ENCODE measurements around the gene YBEY.

Gene YBEY

DNA sequence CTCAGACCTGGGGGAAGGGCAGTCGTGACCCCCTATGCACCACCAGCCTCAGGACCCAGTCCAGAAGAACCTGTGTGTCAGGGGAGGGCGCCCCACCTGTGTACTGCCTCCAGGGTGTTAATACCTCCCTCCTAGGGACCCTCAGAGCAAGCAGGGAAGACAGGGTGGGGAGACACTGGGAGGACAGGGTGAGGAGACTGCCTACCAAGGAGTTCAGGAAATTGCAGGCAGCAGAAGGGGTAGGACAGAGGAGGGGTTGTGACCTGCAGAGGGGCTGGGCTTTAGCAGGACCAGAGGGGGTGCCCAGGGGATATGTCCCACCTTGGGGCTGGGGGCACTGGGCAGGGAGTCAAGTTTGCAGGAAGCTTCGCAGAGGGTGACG is 32.3 kb downstream of the YBEY start:
- no peak overlapping the region for H3K4me3 ChIP-seq (ENCODE audit: low read depth, low read length)
- in situ Hi-C loops (cut with HindIII; ENCODE audit: low sequenced_read_pairs), result no loop called here
- TF ChIP-seq, protein P1, sequence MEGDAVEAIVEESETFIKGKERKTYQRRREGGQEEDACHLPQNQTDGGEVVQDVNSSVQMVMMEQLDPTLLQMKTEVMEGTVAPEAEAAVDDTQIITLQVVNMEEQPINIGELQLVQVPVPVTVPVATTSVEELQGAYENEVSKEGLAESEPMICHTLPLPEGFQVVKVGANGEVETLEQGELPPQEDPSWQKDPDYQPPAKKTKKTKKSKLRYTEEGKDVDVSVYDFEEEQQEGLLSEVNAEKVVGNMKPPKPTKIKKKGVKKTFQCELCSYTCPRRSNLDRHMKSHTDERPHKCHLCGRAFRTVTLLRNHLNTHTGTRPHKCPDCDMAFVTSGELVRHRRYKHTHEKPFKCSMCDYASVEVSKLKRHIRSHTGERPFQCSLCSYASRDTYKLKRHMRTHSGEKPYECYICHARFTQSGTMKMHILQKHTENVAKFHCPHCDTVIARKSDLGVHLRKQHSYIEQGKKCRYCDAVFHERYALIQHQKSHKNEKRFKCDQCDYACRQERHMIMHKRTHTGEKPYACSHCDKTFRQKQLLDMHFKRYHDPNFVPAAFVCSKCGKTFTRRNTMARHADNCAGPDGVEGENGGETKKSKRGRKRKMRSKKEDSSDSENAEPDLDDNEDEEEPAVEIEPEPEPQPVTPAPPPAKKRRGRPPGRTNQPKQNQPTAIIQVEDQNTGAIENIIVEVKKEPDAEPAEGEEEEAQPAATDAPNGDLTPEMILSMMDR (IDR thresholded peaks at IDR 0.05; ENCODE audit: low read depth, low read length), result no peak
- DNase-seq (ENCODE audit: low read depth, low spot score), result no peak

DNA sequence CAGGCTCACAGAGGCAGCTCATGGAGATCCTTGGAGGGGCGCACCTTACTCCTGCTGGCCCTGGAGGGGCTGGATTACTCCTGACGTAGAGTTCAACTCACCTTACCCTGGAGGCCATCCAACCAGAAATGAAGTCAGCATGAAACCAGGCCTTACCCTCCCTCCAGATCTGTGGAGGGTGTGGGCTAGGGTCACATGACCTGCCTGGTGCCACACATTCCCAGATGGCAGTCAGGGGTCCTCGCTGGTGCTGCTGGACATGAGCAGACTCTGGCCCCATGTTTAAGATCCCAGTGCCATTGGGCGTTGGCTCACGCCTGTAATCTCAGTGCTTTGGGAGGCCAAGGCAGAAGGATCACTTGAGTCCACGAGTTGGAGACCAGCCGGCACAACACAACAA is 33.0 kb downstream of the YBEY start:
- no peak overlapping the region for H3K4me3 ChIP-seq (ENCODE audit: low read depth, low read length)
- in situ Hi-C loops (cut with HindIII; ENCODE audit: low sequenced_read_pairs), result no loop called here
- TF ChIP-seq, protein P1 (IDR thresholded peaks at IDR 0.05; ENCODE audit: low read depth, low read length), result no peak
- no peak for DNase-seq (ENCODE audit: low read depth, low spot score)

DNA sequence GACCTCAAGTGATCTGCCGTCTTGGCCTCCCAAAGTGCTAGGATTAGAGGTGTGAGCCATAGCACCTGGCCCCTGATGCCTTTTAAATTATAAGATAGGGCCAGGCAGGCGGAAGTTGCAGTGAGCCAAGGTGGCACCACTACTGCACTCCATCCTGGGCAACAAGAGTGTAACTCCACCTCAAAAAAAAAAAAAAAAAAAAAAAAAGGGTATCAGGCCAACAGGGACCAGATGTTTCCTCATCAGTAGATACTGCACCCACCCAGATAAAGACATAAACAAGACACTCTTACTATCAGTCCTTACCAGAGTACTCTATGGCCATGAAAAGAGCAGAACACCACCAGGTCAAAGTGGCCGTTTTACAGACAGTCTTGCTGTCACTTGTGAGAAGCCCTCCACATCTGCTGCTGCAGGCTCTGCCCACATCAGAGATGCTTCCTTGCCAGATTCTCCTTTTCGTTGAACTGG is 34.2 kb downstream of the YBEY start:
- H3K4me3 ChIP-seq (ENCODE audit: low read depth, low read length), result no peak overlapping the region
- in situ Hi-C loops (cut with HindIII; ENCODE audit: low sequenced_read_pairs), result no loop called here
- TF ChIP-seq, protein P1 (IDR thresholded peaks at IDR 0.05; ENCODE audit: low read depth, low read length), result no peak
- DNase-seq (ENCODE audit: low read depth, low spot score), result no peak

DNA sequence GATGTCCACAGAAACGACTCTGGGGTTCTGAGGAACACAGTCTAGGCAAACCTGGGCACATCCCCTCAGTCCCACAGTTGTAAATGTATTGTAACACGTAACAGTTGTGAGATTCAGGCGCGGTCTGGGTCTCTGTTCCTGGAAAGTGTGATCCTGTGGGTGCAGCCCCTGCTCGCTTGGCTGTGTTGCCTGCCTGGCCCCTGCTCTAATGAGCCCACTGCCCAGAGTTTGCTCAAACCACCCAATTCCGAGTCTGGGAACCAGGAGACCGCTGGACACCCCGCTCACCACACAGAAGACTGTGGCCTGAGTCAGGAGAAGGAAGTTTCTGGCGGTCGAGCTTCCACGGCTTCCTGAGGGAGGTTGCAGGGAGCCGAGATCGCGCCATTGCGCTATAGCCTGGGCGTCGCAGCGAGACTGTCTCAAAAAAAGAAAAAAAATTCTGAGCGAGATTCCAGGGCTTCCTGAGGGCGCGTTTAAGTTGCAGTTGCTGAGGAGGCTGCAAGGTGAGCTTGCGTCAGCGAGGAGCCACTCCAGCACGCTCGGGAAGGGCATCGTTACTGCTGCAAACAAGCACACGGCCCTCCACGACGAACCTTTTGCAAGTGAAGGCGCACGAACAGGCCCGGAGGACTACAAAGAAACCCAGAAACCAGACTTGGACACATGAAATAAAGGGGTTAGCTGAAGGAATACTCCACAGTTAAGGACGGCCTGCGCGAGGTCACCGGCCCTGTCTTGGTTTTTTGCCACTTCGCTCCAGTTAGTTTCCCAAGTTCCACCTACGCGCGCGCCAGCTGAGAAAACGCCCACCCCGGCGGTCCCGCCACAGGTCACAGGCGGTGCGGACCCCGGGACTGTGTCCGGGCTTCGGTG is 36.4 kb downstream of the YBEY start:
- TF ChIP-seq, protein P1 (IDR thresholded peaks at IDR 0.05; ENCODE audit: low read depth, low read length), result no peak
- in situ Hi-C loops (cut with HindIII; ENCODE audit: low sequenced_read_pairs), result no loop called here
- peak; percentile 46 for DNase-seq (ENCODE audit: low read depth, low spot score)
- peak overlapping the region; percentile 76 for H3K4me3 ChIP-seq (ENCODE audit: low read depth, low read length)

DNA sequence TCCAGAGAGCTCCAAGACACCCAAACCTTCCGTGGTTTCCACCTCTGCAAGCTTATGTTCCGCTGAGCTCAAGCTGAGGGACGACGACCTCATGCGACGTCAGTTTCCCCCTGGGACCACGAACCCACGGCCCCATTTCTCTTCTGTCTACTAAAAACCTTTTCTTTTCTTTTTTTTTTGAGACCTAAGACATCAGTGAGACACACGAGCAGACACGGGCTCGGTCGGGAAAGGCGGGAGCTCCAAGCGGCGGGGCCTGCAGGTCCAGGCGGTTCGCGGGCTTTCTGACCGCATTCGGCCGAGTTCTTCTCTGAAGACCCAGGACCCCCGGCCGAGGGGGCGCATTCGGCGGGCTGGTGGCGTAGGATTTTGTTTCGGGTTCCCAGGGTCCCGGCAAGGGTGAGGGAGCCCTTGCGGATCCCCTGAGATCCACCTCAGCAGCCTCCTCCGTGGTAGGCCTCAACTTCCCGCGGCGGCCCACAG is 37.1 kb downstream of the YBEY start:
- DNase-seq (ENCODE audit: low read depth, low spot score), result no peak
- in situ Hi-C loops (cut with HindIII; ENCODE audit: low sequenced_read_pairs), result no loop called here
- H3K4me3 ChIP-seq (ENCODE audit: low read depth, low read length), result peak overlapping the region; percentile 76
- TF ChIP-seq, protein P1 (IDR thresholded peaks at IDR 0.05; ENCODE audit: low read depth, low read length), result no peak

DNA sequence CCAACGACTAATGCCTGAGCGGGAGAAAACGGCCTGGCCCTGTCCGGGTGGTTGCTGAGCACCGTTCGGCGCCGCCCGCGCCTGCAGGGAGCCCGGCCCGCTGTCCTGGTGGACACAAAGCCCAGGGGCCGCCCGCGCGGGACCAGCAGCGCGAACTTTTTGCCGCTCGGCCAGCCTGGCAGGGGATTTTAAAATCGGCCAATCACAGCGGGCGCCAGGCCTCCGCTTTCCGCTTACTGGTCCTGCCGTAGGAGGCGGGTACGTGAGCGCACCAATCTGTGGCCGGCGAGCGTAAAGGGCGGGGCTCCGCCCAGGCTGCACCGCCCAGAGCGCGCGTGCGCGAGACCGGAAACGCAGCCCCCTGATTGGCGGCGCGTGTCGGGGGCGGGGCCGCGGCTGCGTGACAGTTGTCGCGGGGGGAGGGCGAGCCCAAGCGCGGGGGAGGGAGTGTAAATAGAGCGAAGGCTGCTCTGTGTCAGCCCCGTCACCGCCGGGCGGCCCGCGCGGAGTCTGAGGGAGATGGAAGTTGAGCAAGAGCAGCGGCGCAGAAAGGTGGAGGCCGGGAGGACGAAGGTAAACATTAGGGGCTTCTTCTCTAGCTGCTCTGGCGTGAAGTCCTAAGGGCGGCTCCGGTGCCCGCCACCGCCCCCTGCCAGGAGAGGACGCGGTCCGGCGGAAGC is 37.7 kb downstream of the YBEY start, which contains the start of the genes C21orf58 and PCNT:
TSS of gene C21orf58 (minus strand) at position 161 of the 680 bp plus-strand sequence. CDS start 1,132 bp downstream, outside the sequence.
TSS of gene PCNT (plus strand) at position 447 of the 680 bp plus-strand sequence. CDS start at position 520, 73 bp downstream.
- peak; percentile 98 for DNase-seq (ENCODE audit: low read depth, low spot score)
- TF ChIP-seq, protein P1 (IDR thresholded peaks at IDR 0.05; ENCODE audit: low read depth, low read length), result no peak
- in situ Hi-C loops (cut with HindIII; ENCODE audit: low sequenced_read_pairs), result no loop called here
- H3K4me3 ChIP-seq (ENCODE audit: low read depth, low read length), result peak within 1 kb of the TSS; percentile 96
